Pancreas (tissue), 10 donors: Measurements from ENCODE around the gene KATNAL1. TPM values are rescaled to one million over a fixed set of nuclear protein-coding genes. Genes with fewer than 3 reads are reported as not detected.

Experiments used
- ATAC-seq, 4 donors: fragments of 200-7000 bp; cut with Tn5 transposase; one replicate each; pipeline versions ENCODE4 v1.8.0 to v1.9.1; 2020; ENCODE audit warnings: mild to moderate bottlenecking in 4 of 4, moderate library complexity in 4 of 4
- DNase-seq, 6 donors: peaks; one replicate each; pipeline ENCODE4 v3.0.0-alpha.2; 2020
- FAIRE-seq: peaks from 2 replicates; lab custom pipeline; 2012; peaks lifted over from hg19 to GRCh38; lab: Jason Lieb, UNC
- H3K27ac ChIP-seq, 4 donors: fragments of 200-600 bp; sonication (generic); 1 replicate in 3 of 4; 2 replicates in 1 of 4; pipeline versions ENCODE4 v1.5.0 to v1.8.0; 2020
- H3K27me3 ChIP-seq, 4 donors: fragments of 200-600 bp; one replicate each; pipeline ENCODE4 v1.8.0; 2021
- H3K36me3 ChIP-seq, 3 donors: fragments of 200-600 bp; sonication (generic) in 1 of 3; one replicate each; pipeline versions ENCODE4 v1.5.0 to v1.8.0; 2020 to 2021
- H3K4me1 ChIP-seq, 3 donors: fragments of 200-600 bp; one replicate each; pipeline ENCODE4 v1.8.0; 2021
- H3K4me3 ChIP-seq, 4 donors: fragments of 200-600 bp; sonication (generic) in 2 of 4; one replicate each; pipeline versions ENCODE4 v1.5.0 to v1.8.0; 2020 to 2021
- H3K9me3 ChIP-seq, 4 donors: fragments of 200-600 bp; one replicate each; pipeline ENCODE4 v1.8.0; 2021
- CTCF ChIP-seq, 4 donors: fragments of 200-600 bp; sonication (generic) in 3 of 4; IDR thresholded peaks; one replicate each; pipeline versions ENCODE4 v1.5.0 to v1.8.0; 2021; ENCODE audit warnings: antibody characterized with exemption in 4 of 4
- WGBS, 2 donors: extraction: QIAGEN DNeasy Blood & Tissue Kit; methylation state at CpG; one replicate each; pipeline ENCODE4 v1.1.7; 2013; 5-methylcytosine and 5-hydroxymethylcytosine counted together
- intact Hi-C, 3 donors: fragments of 100-400 bp; cut with DNase I; formaldehyde crosslinking; loops; one replicate each; pipeline versions ENCODE4 v1.11.1 to v1.14.2; 2022
- polyA plus RNA-seq, 2 donors: library from polyadenylated mRNA; stranded (reverse); fragments of 200-250 nt; gene quantifications; one replicate each; pipeline ENCODE4 v1.2.3, GENCODE V29; 2013
- total RNA-seq, 6 donors: library from RNA; stranded (reverse); fragmentation: NEBNext Ultra II Directional in 4 of 6; extraction: Animal tissue kit (Norgen Biotek cat#: 25700) in 4 of 6; gene quantifications; one replicate each; pipeline versions ENCODE4 v1.2.1 to v1.2.4, GENCODE V29; 2021 to 2023
- donor health status: healthy with polysubstance abuse.
- donor health status: DM: no; HTN: no; CAD: no; lungs with moderate emphysema.
- donor health status: DM: no; HTN: no; CAD: no.
- donor health status: control.
- donor health status: control.
- donor health status: Bipolar disorder and iron deficiency.
- donor health status: DM: yes; HTN: yes; CAD: no.
- donor health status: DM: no; HTN: no; CAD: no.
- donor health status: DM: no; HTN: no; CAD: no.
- donor health status: DM: yes; HTN: yes; CAD: no.

KATNAL1 gene
- total and polyA plus RNA-seq, 8 donors: 1.1 to 9.3 (median 2.6) TPM

- Histone ChIP-seq H3K36me3 (no peaks in the 10 kb centered on the region), H3K27me3 (no peaks in the 10 kb centered on the region), H3K27ac (no peak overlapping the region), H3K4me1 (no peaks in the 10 kb centered on the region), H3K4me3 (no peak overlapping the region), H3K9me3 (no peaks in the 10 kb centered on the region)
- DNase-seq (peak in 1 of 6 donors; percentile 24), FAIRE-seq (no peak), ATAC-seq (no peak)
- WGBS, 2 donors: 97% methylated on average over 7 of the region's 7 CpGs
- intact Hi-C loops: no loop called here
- TF ChIP-seq CTCF (IDR thresholded peaks at IDR 0.05): no peak
Observed at GRCh38 chr13:30212256-30212655, 95.1 kb downstream of the KATNAL1 start.

- ATAC-seq (no peak), DNase-seq (no peak), FAIRE-seq (no peak)
- WGBS, 2 donors: 73 to 77% methylated on average over 3 of the region's 3 CpGs
- Histone ChIP-seq H3K27ac (no peak overlapping the region), H3K36me3 (no peaks in the 10 kb centered on the region), H3K9me3 (no peaks in the 10 kb centered on the region), H3K27me3 (no peaks in the 10 kb centered on the region), H3K4me3 (no peak overlapping the region), H3K4me1 (no peaks in the 10 kb centered on the region)
- intact Hi-C loops: no loop called here
- no peak for TF ChIP-seq CTCF (IDR thresholded peaks at IDR 0.05)
Observed at GRCh38 chr13:30211745-30212144, 95.6 kb downstream of the KATNAL1 start.

- Histone ChIP-seq H3K27ac (no peak overlapping the region), H3K36me3 (no peaks in the 10 kb centered on the region), H3K27me3 (no peaks in the 10 kb centered on the region), H3K4me3 (no peak overlapping the region), H3K9me3 (no peaks in the 10 kb centered on the region), H3K4me1 (peaks cover 0 to 8% (median 0%) of the 10 kb centered on the region in 3 donors)
- WGBS, 2 donors: 89 to 95% methylated on average over 3 of the region's 3 CpGs
- DNase-seq (no peak), ATAC-seq (no peak), FAIRE-seq (no peak)
- intact Hi-C loops: no loop called here
- TF ChIP-seq CTCF (IDR thresholded peaks at IDR 0.05): no peak
Observed at GRCh38 chr13:30204564-30204963, 102.8 kb downstream of the KATNAL1 start.

- Histone ChIP-seq H3K4me3 (no peak overlapping the region), H3K27me3 (no peaks in the 10 kb centered on the region), H3K27ac (no peak overlapping the region), H3K36me3 (no peaks in the 10 kb centered on the region), H3K9me3 (no peaks in the 10 kb centered on the region), H3K4me1 (peaks cover 0 to 4% (median 0%) of the 10 kb centered on the region in 3 donors)
- TF ChIP-seq CTCF (IDR thresholded peaks at IDR 0.05): no peak
- FAIRE-seq (no peak), ATAC-seq (peak in 3 of 4 donors; percentile 30 to 78 (median 58)), DNase-seq (peak in 1 of 6 donors; percentile 12)
- intact Hi-C loops: no loop called here
- WGBS, 2 donors: 50 to 65% methylated on average over 3 of the region's 3 CpGs
Observed at GRCh38 chr13:30196025-30196424, 111.3 kb downstream of the KATNAL1 start.

GRCh38 chr13:30194906-30195305 lies 112.4 kb downstream of the KATNAL1 start:
- FAIRE-seq (no peak), ATAC-seq (no peak), DNase-seq (no peak)
- intact Hi-C loops: no loop called here
- 68 to 78% methylated on average over 7 of the region's 7 CpGs for WGBS, 2 donors
- no peaks in the 10 kb centered on the region for H3K36me3 ChIP-seq
- H3K27me3 ChIP-seq: no peaks in the 10 kb centered on the region
- H3K4me1 ChIP-seq: no peaks in the 10 kb centered on the region
- no peak for TF ChIP-seq CTCF (IDR thresholded peaks at IDR 0.05)
- H3K27ac ChIP-seq: no peak overlapping the region
- no peaks in the 10 kb centered on the region for H3K9me3 ChIP-seq
- no peak overlapping the region for H3K4me3 ChIP-seq
